Pericardium fibroblast (primary cell): Measurements from ENCODE around the gene GRK6. TPM values are rescaled to one million over a fixed set of nuclear protein-coding genes. Genes with fewer than 3 reads are reported as not detected.

Experiments used
- total RNA-seq: library from RNA; depleted of rRNA; stranded (reverse); fragments of >200 nt; gene quantifications from 2 replicates; pipeline ENCODE4 v1.2.3, GENCODE V29; 2015

GRK6 gene
- 18.0 and 19.2 TPM in 2 replicates for total RNA-seq

DNA sequence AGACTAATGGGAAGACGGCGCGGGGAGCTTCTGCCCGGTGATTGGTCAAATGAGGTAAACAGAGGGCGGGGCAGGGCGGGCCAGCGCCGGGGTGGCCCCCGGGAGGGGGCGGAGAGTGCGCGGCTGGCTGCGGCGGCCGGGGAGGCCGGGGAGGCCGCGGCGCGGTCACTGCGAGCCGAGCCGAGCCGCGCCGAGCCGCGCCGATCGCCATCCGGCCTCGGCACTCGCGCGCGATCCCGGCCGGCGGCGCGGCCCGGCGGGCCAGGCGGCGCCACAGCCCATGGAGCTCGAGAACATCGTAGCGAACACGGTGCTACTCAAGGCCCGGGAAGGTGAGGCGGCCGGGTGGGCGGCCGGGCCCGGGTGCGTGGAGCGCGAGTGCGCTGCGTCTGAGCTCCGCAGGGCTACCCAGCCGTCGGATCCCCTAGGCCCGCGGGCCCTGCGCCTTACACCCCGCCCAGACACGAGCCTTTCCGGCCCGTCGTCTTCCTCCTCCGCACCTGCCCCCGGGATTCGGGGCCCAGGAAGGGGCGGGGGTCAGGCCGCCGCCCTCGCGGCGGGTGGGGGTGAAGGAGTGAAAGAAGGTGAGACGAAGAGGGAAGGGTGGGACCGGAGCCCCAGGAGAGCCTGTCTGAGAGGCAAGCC is at the start of gene GRK6:
GRK6 (plus strand) TSS at position 111 of the 645 bp plus-strand sequence; CDS start at position 281, 170 bp downstream.

DNA sequence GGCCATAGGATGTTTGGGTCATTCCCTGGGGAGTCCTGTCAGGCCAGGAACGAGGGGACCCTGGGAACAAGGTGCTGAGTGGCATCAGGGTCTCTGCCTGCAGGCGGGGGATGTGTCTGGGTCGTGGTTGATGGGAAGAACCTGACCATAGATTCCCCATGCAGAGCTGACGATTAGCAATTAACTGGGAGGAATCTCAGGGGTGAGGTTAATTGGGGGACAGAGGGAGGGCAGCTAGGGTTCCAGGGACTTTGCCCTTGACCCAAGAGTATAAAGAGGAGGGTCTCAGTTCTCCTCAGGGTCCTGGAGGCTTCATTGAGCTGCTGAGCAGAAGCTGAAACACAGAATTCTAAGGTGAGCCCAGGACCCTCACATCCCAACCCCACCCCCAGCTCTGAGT is 42.3 kb upstream of the GRK6 start, which contains the start of gene SLC34A1:
SLC34A1 (plus strand) TSS at position 301 of the 400 bp plus-strand sequence. CDS start 1,308 bp downstream, outside the sequence.

DNA sequence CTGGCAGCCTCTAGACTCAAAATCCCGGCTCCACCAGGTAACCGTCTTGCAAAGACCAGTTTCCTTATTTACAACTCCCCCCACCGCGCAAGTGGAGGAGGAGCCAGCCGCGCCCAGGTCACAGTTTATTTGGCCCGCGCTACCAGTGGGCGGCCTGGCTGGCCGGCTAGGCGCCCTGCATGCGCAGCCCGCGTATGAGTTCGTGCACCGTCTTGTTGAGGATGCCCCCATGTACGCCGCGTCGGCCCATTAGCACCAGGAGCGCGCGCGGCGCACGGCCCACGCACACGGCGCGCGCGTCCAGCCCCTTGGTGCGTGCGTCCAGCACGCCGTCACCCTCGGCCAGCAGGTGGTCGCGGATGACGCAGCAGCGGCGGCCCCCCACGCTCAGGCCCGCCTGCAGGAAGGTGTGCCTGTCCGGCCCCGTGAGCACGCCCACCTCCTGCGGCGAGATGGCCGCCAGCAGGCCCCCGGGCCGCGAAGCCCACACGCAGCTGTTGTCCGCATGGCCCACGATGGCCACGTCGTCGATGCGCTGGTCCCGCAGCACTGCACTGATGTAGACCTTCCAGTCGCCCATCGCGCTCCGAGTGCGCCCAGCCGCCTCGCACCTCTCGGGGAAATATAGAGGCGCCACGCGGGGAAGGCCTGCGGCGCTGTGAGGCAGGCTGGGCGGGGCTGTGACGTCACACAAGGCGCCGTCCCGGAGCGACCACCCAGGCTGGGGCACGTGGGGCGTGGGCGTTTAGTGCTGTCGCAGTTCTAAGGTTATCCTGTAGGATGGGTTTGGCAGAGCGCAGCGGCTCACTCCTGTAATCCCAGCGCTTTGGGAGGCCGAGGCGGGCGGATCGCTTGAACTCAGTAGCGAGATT is 26.2 kb upstream of the GRK6 start, which contains the start of gene PFN3:
PFN3 (minus strand) TSS at position 665 of the 872 bp plus-strand sequence; CDS start at position 580, 85 bp downstream.

DNA sequence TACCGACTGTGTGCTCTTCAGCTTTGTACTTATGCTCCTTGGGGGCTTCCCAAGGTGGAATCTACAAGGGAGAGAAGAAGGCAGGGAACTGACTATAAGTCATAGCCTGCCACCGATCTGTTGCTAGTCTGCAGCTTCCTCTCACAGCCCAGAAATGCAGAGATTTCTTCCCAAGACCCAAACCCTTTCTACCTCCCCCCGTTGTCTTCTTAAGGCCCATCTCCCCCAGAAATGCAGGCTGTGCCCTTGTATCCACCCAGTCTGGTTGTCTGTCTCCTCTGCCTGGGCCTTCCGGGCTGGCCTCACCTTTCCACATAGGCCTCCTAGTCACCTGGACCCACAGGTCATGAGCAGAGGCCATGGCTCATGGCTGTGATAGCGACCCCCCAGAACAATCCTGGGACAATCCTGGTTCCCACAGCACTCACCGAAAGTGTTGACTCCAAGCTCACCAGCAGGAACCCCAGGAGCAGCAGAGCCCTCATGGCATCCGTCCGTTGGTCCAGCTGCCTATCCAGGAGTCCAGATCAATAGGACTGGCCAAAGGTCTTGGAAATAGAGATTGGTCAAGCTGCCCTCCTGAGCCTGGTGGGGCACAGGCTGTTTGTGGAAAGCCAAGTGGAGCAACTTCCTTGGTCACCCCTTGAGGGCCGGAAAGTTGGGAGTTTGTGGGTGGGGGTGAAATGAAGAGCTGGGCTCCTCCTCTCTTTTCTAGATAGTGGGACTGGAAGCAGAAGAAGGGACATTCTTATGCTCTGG is 17.3 kb upstream of the GRK6 start, which contains the start of gene F12:
F12 (minus strand) TSS at position 522 of the 759 bp plus-strand sequence; CDS start at position 485, 37 bp downstream.

DNA sequence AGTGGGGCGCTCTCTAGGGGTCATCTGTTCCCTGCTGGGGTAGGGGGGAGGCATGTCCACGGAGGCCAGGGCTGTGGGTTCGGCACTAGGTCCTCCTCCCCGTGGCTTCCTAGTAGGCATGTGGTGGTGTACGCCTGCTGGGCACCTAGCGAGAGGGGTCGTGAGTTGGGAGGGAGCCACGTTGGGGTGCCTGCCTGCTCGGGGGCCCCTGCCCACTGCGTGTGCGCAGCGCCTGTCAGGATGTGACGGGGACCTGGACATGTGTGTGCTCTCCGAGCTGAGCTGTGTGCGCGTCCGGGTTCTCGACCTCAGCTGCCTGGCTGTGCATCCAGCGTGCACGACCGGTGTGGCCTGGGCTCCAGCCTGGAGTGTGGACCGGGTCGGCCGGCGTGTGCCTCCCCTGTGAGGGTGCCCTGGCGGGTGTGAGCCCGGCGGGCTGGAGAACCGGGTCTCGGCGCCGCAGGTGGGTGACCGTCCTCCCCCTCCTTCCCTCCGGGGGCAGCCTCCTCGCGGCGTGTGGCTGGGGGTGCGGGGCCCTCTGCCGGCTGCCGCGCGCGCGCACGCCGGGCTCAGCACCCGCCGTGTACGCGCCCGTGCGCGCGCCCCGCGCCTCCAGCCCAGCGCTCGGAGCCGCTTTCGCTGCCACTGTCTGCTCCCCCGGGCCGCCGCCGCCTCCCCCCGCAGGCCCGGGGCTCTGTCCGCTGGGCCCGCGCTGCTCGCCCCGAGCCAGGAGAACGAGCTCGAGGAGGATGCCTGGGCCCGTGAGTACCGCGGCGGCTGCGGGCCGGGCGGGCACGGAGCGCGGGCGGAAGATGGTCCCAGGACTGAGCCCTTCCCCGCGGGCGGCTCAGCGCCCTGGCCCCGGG is 20.0 kb downstream of the GRK6 start, which contains the start of gene PRR7:
PRR7 (plus strand) TSS at position 615 of the 866 bp plus-strand sequence. CDS start 8,254 bp downstream, outside the sequence.

GRCh38 chr5:177473443-177474001 is 47.0 kb downstream of the GRK6 start, which contains the start of gene DBN1:
DBN1 (minus strand) TSS chr5:177473634; CDS start chr5:177473521, 113 bp downstream.

Other genes starting within 250 kb of the GRK6 start
- 26.6 and 28.8 TPM in 2 replicates for gene RAB24, start 123.0 kb upstream of the GRK6 start, total RNA-seq
- 85.7 and 98.8 TPM in 2 replicates for gene PRELID1, start 122.9 kb upstream of the GRK6 start, total RNA-seq
- 3.4 and 7.7 TPM in 2 replicates for gene MXD3, start 114.8 kb upstream of the GRK6 start, total RNA-seq
- 195 and 277 TPM in 2 replicates for gene LMAN2, start 75.0 kb upstream of the GRK6 start, total RNA-seq
- gene RGS14, start 68.8 kb upstream of the GRK6 start, total RNA-seq, result 12.9 and 16.6 TPM in 2 replicates
- not detected in 2 replicates for gene SLC34A1, start 42.2 kb upstream of the GRK6 start, total RNA-seq
- not detected in 2 replicates for gene PFN3, start 26.0 kb upstream of the GRK6 start, total RNA-seq
- gene F12, start 17.1 kb upstream of the GRK6 start, total RNA-seq, result 0.47 and 2.2 TPM in 2 replicates
- 11.8 and 15.1 TPM in 2 replicates for gene PRR7, start 20.1 kb downstream of the GRK6 start, total RNA-seq
- 170 and 224 TPM in 2 replicates for gene DBN1, start 47.0 kb downstream of the GRK6 start, total RNA-seq
- 195 and 378 TPM in 2 replicates for gene PDLIM7, start 70.9 kb downstream of the GRK6 start, total RNA-seq
- gene DOK3, start 83.2 kb downstream of the GRK6 start, total RNA-seq, result 0.34 and 0.93 TPM in 2 replicates
- gene DDX41, start 90.3 kb downstream of the GRK6 start, total RNA-seq, result 77.8 and 102 TPM in 2 replicates
- 31.7 and 48.8 TPM in 2 replicates for gene FAM193B, start 127.9 kb downstream of the GRK6 start, total RNA-seq
- gene TMED9, start 165.5 kb downstream of the GRK6 start, total RNA-seq, result 123 and 174 TPM in 2 replicates
- gene B4GALT7, start 173.5 kb downstream of the GRK6 start, total RNA-seq, result 25.4 and 44.9 TPM in 2 replicates